ENCODE results near the gene PCBP3. TPM values are rescaled to one million over a fixed set of nuclear protein-coding genes. Genes with fewer than 3 reads are reported as not detected.

Gene PCBP3
- total RNA-seq, 1 donor from 2014 or later: 7.6 TPM

GRCh38 chr21:45834821-45835293 lies 191.3 kb downstream of the PCBP3 start:
- Mint-ChIP-seq H3K4me3 (ENCODE audit: unreplicated experiment) (no peak overlapping the region), H3K36me3 (ENCODE audit: unreplicated experiment) (no peaks in the 10 kb centered on the region), H3K9me3 (ENCODE audit: unreplicated experiment) (no peaks in the 10 kb centered on the region), H3K27ac (ENCODE audit: unreplicated experiment) (no peak overlapping the region), H3K27me3 (ENCODE audit: unreplicated experiment) (no peaks in the 10 kb centered on the region), H3K4me1 (ENCODE audit: unreplicated experiment) (peaks cover 48% of the 10 kb centered on the region)
- no peak for DNase-seq (ENCODE audit: extremely low spot score, unreplicated experiment)
- TF ChIP-seq CTCF (IDR thresholded peaks at IDR 0.05): no peak

DNA sequence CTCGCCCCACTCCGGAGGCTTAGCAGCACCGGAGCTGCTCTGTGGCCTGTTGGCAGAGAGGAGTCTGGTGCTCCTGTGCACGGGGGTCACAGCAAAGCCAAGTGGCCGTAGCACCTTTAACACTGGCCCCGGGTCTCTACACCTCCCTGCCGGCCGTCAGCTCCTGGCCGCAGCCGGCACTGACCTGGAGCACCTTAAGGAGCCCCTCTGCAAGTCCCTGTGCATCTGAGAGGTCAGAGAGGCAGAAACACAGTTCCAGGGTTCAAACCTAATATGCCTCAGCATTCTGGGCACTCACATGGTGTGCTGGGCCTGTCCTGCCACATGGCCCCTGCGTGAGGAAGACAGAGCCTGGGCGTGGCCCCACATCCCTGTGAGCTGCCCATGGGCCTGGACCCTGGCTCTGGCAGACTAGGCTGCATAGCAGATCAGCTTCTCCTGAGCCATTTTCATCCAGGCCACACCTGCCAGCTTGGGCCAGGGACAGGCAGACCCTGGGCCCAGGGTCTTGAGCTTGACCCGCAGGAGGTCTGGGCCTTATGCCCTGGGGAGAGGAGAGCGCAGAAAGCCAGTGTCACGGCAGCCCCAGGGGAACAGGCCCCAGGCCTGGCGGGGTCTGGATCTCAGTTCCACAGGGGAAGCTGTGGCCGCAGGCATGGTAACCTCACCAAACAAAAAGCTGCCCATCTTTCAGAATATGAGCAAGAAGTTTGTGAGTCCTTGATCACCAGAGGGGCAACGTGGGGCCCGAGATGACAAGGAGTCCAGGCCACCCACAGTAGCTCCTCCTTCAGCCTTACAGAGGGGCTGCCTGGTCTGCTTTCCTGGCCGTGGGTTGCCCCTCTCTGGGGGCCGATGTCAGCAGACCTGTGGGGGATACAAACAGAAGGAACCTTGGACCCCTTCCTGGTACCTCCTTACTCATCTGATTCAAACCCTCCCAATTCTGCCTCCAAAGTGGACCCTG lies 192.1 kb downstream of the PCBP3 start:
- TF ChIP-seq CTCF (IDR thresholded peaks at IDR 0.05): no peak
- Mint-ChIP-seq H3K27me3 (ENCODE audit: unreplicated experiment) (no peaks in the 10 kb centered on the region), H3K27ac (ENCODE audit: unreplicated experiment) (no peak overlapping the region), H3K4me1 (ENCODE audit: unreplicated experiment) (peaks cover 48% of the 10 kb centered on the region), H3K36me3 (ENCODE audit: unreplicated experiment) (no peaks in the 10 kb centered on the region), H3K9me3 (ENCODE audit: unreplicated experiment) (no peaks in the 10 kb centered on the region), H3K4me3 (ENCODE audit: unreplicated experiment) (no peak overlapping the region)
- DNase-seq (ENCODE audit: extremely low spot score, unreplicated experiment): no peak

GRCh38 chr21:45836268-45836655 lies 192.7 kb downstream of the PCBP3 start:
- Mint-ChIP-seq H3K27ac (ENCODE audit: unreplicated experiment) (no peak overlapping the region), H3K9me3 (ENCODE audit: unreplicated experiment) (peaks cover 3% of the 10 kb centered on the region), H3K4me1 (ENCODE audit: unreplicated experiment) (peaks cover 48% of the 10 kb centered on the region)

DNA sequence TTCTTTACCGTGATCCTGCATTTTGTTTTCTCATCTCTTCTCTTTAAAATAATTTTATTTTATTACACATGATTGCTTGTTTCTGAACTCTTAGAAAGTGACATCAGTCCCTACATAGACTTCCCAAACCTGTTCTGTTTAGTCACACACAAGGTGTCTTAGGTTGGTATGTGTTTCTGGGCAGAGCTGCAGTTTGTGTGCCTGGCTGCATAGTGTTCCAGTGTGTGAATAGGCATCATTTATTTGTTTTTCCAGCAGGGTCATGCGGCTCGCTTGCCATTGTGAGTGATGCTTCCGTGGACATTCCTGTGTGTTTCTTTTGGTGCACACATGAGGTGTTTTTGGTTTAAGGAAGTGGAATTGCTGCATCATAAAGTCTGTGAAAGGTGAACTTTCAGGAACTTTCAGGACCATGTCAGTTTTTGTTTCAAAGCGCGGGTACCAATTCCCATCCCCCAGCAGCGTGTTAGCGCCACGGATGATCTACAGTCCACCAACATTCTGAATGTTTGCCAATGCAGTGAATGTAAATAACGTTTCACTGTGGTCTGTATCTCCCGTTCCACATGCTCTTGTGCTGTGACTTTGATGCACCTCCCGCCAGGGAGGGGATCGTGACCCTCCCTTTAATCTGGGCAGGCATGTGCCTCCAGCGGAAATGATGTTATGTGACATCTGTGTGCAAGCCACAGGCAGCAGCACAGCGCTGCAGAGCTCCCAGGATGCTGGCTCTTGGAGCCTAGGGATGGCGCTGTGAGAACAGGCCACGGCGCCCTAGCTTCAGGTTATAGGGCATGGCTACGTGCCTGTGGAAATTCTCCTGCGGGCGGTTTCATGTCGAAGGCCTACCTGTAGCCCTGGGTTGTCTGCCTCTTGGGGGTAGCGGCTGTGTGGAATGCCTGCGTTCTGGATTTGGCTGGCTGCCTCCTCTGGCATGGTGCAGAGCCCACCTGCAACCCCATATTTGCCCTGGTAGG lies 193.5 kb downstream of the PCBP3 start:
- Mint-ChIP-seq H3K4me1 (ENCODE audit: unreplicated experiment) (peaks cover 54% of the 10 kb centered on the region), H3K27ac (ENCODE audit: unreplicated experiment) (no peak overlapping the region), H3K36me3 (ENCODE audit: unreplicated experiment) (peaks cover 5% of the 10 kb centered on the region), H3K9me3 (ENCODE audit: unreplicated experiment) (peaks cover 7% of the 10 kb centered on the region), H3K4me3 (ENCODE audit: unreplicated experiment) (no peak overlapping the region), H3K27me3 (ENCODE audit: unreplicated experiment) (no peaks in the 10 kb centered on the region)
- no peak for TF ChIP-seq CTCF (IDR thresholded peaks at IDR 0.05)
- no peak for DNase-seq (ENCODE audit: extremely low spot score, unreplicated experiment)

More at GRCh38 chr21:45836268-45836655, 192.7 kb downstream of the PCBP3 start:
- Mint-ChIP-seq H3K4me3 (ENCODE audit: unreplicated experiment) (no peak overlapping the region), H3K36me3 (ENCODE audit: unreplicated experiment) (peaks cover 3% of the 10 kb centered on the region), H3K27me3 (ENCODE audit: unreplicated experiment) (no peaks in the 10 kb centered on the region)
- no peak for DNase-seq (ENCODE audit: extremely low spot score, unreplicated experiment)
- no peak for TF ChIP-seq CTCF (IDR thresholded peaks at IDR 0.05)
